Measurements from ENCODE around the gene CGB7. TPM values are rescaled to one million over a fixed set of nuclear protein-coding genes. Genes with fewer than 3 reads are reported as not detected.

The CGB7 gene
- total and polyA plus RNA-seq, 8 donors = 0.38 TPM; not detected in 7

DNA sequence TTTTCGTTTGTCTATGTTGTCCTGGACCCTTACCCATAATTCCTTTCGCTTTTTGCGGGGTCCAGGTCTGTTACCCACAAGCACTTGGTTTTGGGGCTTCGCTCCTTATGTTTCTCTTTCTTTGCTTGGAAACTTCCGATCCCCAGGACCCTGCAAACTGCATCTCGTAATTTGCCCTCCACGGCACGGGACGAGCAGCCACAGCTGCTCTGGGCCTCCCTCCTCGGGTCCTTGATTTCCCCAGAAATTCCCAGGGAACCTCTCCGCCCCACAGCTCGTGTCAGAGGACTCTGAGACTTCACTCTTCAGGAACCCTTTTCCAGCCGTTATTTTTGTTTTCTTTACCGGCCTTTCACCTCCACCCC, 28.3 kb upstream of the CGB7 start:
- Histone ChIP-seq H3K27ac (peak overlapping the region; percentile 42 to 86 (median 74)), H3K4me3 (peak overlapping the region; percentile 78 to 87 (median 82)), H3K36me3 (peaks cover 3 to 15% (median 8%) of the 10 kb centered on the region in 3 donors), H3K9me3 (no peaks in the 10 kb centered on the region), H3K4me1 (peaks cover 0 to 26% (median 7%) of the 10 kb centered on the region in 3 donors), H3K27me3 (no peaks in the 10 kb centered on the region)
- TF ChIP-seq, protein P1, sequence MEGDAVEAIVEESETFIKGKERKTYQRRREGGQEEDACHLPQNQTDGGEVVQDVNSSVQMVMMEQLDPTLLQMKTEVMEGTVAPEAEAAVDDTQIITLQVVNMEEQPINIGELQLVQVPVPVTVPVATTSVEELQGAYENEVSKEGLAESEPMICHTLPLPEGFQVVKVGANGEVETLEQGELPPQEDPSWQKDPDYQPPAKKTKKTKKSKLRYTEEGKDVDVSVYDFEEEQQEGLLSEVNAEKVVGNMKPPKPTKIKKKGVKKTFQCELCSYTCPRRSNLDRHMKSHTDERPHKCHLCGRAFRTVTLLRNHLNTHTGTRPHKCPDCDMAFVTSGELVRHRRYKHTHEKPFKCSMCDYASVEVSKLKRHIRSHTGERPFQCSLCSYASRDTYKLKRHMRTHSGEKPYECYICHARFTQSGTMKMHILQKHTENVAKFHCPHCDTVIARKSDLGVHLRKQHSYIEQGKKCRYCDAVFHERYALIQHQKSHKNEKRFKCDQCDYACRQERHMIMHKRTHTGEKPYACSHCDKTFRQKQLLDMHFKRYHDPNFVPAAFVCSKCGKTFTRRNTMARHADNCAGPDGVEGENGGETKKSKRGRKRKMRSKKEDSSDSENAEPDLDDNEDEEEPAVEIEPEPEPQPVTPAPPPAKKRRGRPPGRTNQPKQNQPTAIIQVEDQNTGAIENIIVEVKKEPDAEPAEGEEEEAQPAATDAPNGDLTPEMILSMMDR (IDR thresholded peaks at IDR 0.05) = no peak
- 1 to 2% methylated on average over 14 of the region's 14 CpGs for WGBS, 2 donors
- DNase-seq = no peak
- no peak for ATAC-seq
- intact Hi-C loops (cut with DNase I) = no loop called here
- FAIRE-seq = no peak

DNA sequence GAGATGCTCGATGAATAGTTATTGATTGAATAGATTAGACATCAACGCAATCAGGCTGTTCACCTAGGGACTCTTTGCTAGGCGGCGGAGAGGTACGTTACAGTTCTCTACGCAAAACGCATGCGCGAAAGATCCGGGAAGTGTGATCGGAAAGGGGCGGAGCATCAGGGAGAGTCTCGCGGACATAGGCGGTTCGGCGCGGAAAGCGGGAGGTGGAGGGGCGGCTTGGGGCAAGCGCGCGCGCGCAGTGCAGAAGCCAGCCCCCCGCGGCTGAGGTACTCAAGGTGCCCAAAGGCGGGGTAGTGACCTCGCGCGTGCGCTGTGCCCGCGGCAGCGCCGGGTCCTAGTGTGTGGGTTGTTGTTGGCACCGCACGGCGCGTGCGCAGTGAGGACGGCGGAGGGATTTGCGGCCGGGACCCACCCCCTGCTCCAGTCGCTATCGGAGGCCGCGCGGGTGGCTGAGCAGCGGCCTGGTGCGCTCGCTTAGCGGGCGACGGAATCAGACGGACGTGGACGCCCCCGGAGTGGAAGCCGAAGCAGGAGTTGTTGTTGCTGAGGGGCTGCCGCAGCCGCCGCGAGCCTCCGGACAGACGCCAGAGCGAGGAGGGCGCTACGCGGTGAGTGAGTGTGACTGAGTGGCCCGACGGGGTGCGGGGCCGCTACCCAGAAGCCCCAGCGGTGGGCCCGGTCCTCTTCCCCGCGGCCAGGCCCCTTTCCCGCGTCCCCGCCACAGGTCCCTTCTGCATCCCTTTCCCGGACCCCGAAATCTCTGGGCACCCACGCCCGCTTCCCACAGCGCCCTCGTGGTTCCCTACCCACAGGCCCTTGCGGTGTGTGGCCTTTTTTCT, 27.7 kb upstream of the CGB7 start, which contains the start of gene SNRNP70:
Gene SNRNP70, plus strand, starts transcription at position 432 of the 848 bp plus-strand sequence. CDS start 964 bp downstream, outside the sequence.
- H3K9me3 ChIP-seq = no peaks in the 10 kb centered on the region
- peak within 1 kb of the TSS; percentile 42 to 86 (median 74) for H3K27ac ChIP-seq
- peak; percentile 99 to 100 (median 100) for DNase-seq
- 0 to 1% methylated on average over 81 to 89 of the region's 89 CpGs for WGBS, 2 donors
- peak; percentile 94 to 98 (median 96) for ATAC-seq
- intact Hi-C loops (cut with DNase I) = no loop called here
- H3K27me3 ChIP-seq = no peaks in the 10 kb centered on the region
- peak; percentile 80 for FAIRE-seq
- peaks cover 0 to 9% (median 2%) of the 10 kb centered on the region in 3 donors for H3K36me3 ChIP-seq
- TF ChIP-seq, protein P1 (IDR thresholded peaks at IDR 0.05) = no peak
- H3K4me3 ChIP-seq = peak within 1 kb of the TSS; percentile 78 to 87 (median 82)
- H3K4me1 ChIP-seq = peaks cover 0 to 26% (median 7%) of the 10 kb centered on the region in 3 donors

DNA sequence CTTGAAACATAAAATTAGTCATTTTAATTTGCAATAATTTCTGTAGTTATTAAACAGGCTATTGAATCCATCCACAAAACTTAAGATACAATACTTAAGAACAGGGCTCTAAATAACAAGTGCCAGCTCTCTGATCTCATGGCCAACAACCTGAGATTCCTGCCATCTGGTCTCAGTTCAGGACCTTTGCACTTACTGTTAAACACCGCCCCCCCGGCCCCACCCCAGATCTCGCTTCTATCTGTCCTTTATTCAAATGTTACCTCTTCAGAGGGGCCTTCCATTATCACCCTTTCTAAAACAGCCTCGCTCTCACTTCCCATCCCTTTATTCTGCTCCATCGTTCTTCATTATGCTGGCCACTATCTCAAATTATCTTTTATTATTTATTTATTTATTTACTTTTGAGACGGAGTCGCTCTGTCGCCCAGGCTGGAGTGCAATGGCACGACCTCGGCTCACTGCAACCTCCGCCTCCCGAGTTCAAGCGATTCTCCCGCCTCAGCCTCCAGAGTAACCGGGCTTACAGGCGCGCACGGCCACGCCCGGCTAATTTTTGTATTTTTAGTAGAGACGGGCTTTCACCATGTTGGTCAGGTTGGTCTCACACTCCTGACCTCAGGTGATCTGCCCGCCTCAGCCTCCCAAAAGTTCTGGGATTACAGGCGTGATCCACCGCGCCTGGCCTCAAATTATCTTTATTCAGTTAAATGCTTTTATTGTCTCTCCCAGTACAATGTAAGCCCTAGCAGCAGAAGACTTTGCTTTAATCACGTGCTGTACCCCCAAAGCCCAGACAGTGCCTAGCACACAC, 26.9 kb upstream of the CGB7 start:
- no peaks in the 10 kb centered on the region for H3K9me3 ChIP-seq
- peak in 1 of 6 donors; percentile 45 for DNase-seq
- peaks cover 0 to 26% (median 7%) of the 10 kb centered on the region in 3 donors for H3K4me1 ChIP-seq
- ATAC-seq = peak in 1 of 4 donors; percentile 4
- H3K27ac ChIP-seq = peak overlapping the region; percentile 42 to 86 (median 66)
- 44 to 48% methylated on average over 26 of the region's 26 CpGs for WGBS, 2 donors
- peaks cover 0 to 3% (median 0%) of the 10 kb centered on the region in 3 donors for H3K36me3 ChIP-seq
- FAIRE-seq = no peak
- no peaks in the 10 kb centered on the region for H3K27me3 ChIP-seq
- TF ChIP-seq, protein P1 (IDR thresholded peaks at IDR 0.05) = no peak
- intact Hi-C loops (cut with DNase I) = no loop called here
- H3K4me3 ChIP-seq = peak overlapping the region in 3 of 4 donors; percentile 18 to 82 (median 78)

DNA sequence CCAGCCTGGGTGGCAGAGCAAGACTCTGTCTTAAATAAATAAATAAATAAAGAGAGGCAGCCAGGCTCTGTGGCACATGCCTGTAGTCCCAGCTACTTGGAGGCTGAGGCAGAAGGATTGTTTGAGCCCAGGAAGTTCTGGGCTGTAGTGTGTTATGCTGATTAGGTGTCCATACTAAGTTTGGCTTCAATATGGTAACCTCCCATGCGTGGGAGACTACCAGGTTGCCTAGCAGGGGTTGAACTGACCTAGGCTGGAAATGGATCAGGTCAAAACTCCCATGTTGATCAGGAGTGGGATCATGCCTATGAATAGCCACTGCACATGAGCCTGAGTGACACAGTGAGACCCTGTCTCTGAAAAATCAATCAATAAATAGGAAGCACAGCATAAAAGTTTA, 23.7 kb upstream of the CGB7 start:
- Histone ChIP-seq H3K36me3 (no peaks in the 10 kb centered on the region), H3K27ac (no peak overlapping the region), H3K27me3 (no peaks in the 10 kb centered on the region), H3K4me3 (no peak overlapping the region), H3K4me1 (peaks cover 0 to 5% (median 0%) of the 10 kb centered on the region in 3 donors), H3K9me3 (no peaks in the 10 kb centered on the region)
- TF ChIP-seq, protein P1 (IDR thresholded peaks at IDR 0.05) = no peak
- no peak for ATAC-seq
- WGBS, 2 donors = 87 to 96% methylated on average over 1 of the region's 1 CpG
- no peak for FAIRE-seq
- intact Hi-C loops (cut with DNase I) = no loop called here
- no peak for DNase-seq

Data from pancreas (tissue), 10 donors.